GM18520 (cell line): ENCODE data around the gene GTF3A.

Experiments
- ATAC-seq: cut with Tn5 transposase; IDR thresholded peaks from one replicate; pipeline ENCODE4 v1.9.1; 2021; ENCODE audit not compliant: unreplicated experiment

GTF3A gene

GRCh38 chr13:27446986-27447583, 22.7 kb downstream of the GTF3A start:
- no peak for ATAC-seq

DNA sequence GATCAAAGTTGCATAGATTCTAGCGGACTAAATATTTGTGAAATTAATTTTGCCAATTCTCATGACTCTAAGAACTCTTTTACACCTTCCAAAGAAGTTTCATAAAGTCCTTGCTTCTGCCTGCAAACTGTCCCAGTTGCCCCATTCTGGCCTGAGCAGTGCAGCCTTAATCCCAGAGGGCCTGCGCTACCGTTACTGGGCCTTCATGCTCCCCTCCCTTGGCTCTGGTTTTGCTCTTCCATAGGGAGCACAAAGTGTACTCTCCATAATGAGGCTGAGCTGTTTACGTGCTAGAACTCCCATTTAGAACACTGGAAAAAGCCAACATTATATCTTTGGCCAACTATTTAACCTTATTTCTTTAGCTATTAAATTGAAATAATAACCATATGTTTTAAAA, 23.9 kb downstream of the GTF3A start:
- no peak for ATAC-seq

- no peak for ATAC-seq
These were observed 24.7 kb downstream of the GTF3A start for GRCh38 chr13:27449081-27449603.

DNA sequence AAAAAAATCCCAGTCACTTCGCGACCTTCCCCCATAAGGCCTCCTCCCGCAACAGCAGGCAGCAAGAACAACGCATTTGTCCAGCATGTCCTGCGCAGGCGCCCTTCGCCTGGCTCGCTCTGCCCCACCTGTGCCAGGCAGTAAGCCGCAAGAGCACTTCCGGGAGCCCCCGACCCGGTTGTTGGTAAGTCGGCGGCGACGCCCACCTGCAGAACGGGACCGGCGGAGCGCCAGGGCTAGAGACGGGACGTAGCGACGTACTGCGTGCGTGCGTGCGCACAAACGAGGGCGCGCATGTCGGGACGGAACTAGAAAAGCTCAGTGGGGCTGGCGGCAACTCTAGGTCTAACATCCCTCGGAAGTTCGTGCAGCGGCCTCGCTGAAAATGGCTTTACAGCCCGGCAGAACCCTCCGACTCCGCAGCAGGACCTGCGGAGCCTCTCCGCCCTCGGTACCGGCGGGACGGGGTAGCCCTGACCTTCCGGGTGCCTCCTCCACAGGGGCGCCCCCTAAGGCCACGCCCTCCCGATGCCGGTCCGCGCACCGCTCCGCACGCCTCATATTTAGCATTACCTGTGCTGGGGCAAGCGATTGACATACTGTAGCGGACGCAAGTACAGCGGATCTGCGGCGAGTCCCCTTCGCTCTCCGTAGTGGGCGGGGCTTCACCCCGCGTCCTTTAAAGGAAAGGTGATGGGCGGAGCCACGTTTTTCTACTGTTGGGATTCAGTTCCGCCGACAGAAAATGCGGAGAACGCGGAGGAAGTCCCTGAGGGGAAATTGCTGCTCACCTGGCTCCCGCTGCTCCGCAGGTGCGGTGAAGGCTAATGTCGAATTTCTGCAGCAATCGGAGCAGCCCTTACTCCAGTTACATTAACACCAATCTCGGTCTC, 25.8 kb downstream of the GTF3A start, which contains the start of gene MTIF3:
Gene MTIF3, minus strand, starts transcription at position 629 of the 893 bp plus-strand sequence. CDS start 10,116 bp downstream, outside the sequence.
- peak; percentile 73 for ATAC-seq

DNA sequence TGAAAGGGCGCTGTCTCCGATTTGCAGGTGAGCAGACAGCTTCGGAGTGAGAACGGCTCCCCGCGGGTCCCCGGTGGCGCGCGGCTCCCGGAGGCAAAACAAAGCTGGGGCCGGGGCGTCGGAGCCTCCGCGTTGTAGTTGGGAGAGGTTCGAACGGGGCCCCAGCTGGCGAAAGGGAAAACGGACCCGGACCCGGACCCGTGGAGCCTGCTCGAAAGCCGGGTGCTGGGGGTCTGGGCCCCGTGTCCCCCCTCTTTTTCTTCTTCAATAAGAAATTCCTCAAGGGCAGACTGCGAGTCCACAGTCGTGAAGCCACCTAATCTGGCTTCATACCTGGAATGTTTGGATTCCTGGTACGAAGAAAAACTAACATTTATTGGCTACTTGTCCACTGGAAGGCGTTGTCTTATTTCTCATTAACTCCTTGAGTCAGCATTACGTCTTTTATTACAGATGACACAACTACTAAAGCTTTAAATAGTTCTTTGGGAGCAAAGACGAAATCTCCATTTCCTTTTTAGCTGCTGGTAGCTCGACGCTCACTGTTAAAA, 26.6 kb downstream of the GTF3A start:
- no peak for ATAC-seq

- ATAC-seq, result no peak
These were observed 31.0 kb downstream of the GTF3A start for GRCh38 chr13:27455331-27455855.

GRCh38 chr13:27461940-27462584, 37.6 kb downstream of the GTF3A start:
- no peak for ATAC-seq

- ATAC-seq, result no peak
These were observed 39.1 kb downstream of the GTF3A start for GRCh38 chr13:27463500-27463899.

- ATAC-seq, result no peak
These were observed 41.2 kb downstream of the GTF3A start for GRCh38 chr13:27465611-27466010.

- no peak for ATAC-seq
These were observed 42.1 kb downstream of the GTF3A start for GRCh38 chr13:27466513-27466912.

GRCh38 chr13:27470075-27470820, 45.8 kb downstream of the GTF3A start:
- no peak for ATAC-seq

- no peak for ATAC-seq
These were observed 48.0 kb downstream of the GTF3A start for GRCh38 chr13:27472441-27472840.

- no peak for ATAC-seq
These were observed 48.5 kb downstream of the GTF3A start for GRCh38 chr13:27472941-27473340.

GRCh38 chr13:27474751-27475268, 50.4 kb downstream of the GTF3A start:
- no peak for ATAC-seq

DNA sequence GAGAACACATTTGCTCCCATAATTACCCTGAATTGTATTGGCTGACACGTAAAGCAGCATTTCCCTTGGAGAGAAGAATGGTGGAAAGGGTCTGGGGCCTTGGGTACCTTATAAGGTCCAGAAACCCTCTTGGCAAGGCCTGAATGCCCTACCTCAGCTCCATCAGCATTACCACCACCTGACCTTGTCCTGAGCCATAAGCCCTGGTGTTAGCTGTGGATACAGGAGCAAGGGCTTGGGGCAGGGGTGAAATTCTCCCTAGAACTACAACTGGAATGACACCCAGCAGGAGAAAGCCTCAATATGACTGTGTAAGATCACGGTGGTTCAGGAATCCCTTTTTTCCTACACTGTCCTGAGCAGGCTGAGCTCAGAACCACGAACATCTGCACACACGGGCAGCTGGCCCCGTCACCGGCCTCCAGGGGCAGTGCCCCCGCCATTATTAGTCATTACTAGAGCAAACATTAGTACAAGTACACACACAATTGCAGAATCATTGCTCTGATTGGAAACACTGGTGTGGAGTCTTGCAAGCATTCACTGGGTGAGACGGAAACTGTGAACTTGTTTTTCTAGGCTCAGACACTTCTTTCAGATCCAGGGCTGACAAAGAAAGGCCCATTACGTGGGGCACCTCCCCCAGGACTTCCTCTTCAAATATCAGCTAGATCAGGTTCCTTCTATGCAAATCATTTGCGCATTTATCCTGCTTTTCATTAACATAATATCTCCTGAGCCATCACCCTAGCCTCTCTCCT, 52.7 kb downstream of the GTF3A start:
- peak; percentile 70 for ATAC-seq

DNA sequence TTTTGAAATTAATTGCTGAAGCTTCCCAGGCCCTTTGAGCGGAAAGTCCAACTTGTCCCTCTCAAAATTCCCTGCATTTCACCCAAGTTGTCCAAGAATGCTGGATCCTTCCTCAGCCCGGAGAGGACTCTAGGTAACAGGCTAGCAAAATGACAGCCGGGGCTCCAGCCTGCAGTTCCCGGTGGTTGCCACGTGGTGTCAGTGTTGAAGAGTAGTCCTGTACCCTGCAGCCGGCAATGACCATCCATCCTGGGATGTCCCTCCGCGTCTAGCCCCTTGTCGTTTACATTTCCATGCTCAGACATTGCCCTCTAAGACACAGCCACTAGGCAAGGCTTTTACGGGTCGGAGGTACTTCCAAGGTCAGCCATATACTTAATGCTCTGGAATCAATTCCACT, 57.3 kb downstream of the GTF3A start:
- ATAC-seq, result no peak

- ATAC-seq, result peak; percentile 93
These were observed 58.6 kb downstream of the GTF3A start for GRCh38 chr13:27482983-27483382.

DNA sequence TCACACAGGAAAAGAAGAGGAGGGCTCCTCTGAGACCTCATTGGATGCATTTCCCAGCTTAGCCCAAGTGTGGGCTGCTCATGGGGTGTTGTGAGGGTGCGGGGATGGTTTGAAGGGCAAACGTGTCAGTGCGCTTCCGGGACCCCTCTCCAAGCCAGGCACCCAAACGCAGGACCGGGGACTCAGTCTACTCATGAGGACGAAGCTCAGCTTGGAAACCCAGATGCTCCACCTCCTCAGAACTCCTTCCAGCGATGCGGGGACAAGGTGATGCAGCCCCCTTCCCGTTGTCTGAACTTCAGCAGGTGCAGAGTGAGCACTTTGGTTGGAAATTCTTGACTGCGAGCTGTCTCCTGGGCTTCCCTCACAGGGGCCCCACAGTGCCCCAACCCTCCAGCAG, 59.0 kb downstream of the GTF3A start:
- no peak for ATAC-seq
